GM19452 (cell line): ENCODE measurements around the gene RTEL1.

Source experiments
- ATAC-seq: cut with Tn5 transposase; IDR thresholded peaks from one replicate; pipeline ENCODE4 v1.9.1; 2021; ENCODE audit not compliant: unreplicated experiment

Gene RTEL1

GRCh38 chr20:63697868-63698545 lies 39.9 kb downstream of the RTEL1 start:
- ATAC-seq = no peak

- no peak for ATAC-seq
Observed at GRCh38 chr20:63698739-63699465, 40.8 kb downstream of the RTEL1 start.

DNA sequence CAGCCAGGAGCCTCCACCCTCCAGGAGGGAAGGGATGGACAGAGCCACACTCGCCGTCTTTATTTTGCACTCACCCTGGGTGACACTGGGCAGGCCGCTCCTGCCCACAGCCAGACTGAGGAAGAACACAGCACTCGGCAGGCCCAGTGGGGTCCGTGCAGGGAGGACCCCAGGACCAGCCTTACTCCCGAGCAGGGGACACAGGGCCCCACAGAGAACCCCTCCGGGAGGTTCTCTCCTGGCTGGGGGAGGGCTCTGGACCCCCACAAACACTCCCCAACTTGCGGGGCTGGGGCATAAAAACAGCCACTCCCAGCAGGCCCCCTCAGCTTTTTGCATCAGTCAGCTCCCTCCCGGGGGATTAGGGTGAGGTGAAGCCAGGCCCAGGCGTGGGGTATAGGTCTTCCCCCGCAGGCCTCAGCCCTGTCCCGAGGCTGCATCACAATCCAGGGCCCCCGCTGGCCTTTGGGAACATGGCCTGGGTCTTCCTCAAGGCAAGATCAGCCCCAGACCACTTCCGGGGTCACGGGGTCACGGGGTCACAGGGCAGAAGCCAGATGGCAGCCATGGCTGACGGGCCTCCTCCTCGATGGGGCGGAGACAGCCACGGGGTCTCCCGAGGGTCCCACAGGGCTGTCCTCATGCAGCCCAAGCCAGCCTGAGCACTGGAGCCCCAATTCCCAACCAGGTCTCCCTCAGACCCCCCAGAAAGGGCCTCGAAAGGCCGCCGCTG lies 41.5 kb downstream of the RTEL1 start:
- ATAC-seq = no peak

GRCh38 chr20:63700199-63701050 lies 42.3 kb downstream of the RTEL1 start:
- ATAC-seq = no peak

DNA sequence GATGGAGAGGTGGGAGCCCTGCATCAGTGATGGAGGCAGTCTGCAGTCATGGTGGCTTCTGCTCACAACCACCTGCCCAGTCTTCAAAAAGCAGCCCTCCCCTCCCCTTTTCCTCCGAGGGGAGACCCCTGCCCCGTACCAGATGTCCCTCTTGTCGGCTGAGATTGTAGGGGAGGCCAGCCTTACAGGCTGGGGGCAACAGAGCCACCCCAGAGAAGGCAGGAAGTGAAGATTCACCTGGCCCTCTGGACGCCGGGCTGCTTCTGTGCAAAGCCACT lies 42.9 kb downstream of the RTEL1 start:
- ATAC-seq = no peak

- ATAC-seq = no peak
Observed at GRCh38 chr20:63701329-63702035, 43.4 kb downstream of the RTEL1 start.

GRCh38 chr20:63702036-63702665 lies 44.0 kb downstream of the RTEL1 start:
- no peak for ATAC-seq

GRCh38 chr20:63702751-63703470 lies 44.8 kb downstream of the RTEL1 start:
- ATAC-seq = no peak

- no peak for ATAC-seq
Observed at GRCh38 chr20:63703471-63703975, 45.4 kb downstream of the RTEL1 start.

GRCh38 chr20:63703976-63704748 lies 46.0 kb downstream of the RTEL1 start:
- no peak for ATAC-seq

DNA sequence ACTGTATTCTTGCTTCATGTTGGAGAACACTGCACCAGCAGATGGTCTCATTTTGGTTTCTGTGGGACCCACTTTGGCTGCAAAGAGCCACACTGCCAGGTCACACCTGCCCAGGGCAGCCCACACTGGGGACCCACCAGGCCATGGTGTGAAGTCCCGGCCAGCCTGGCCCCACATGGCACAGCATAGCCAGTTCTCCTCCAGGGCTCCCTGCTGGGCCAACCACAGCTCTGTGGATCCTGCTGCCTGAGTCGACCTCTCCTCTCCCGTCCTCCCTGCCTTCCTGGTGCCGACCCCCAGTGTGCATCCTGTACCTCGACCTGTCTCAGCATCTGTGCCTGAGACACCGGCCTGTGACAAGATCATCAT lies 46.6 kb downstream of the RTEL1 start:
- no peak for ATAC-seq

DNA sequence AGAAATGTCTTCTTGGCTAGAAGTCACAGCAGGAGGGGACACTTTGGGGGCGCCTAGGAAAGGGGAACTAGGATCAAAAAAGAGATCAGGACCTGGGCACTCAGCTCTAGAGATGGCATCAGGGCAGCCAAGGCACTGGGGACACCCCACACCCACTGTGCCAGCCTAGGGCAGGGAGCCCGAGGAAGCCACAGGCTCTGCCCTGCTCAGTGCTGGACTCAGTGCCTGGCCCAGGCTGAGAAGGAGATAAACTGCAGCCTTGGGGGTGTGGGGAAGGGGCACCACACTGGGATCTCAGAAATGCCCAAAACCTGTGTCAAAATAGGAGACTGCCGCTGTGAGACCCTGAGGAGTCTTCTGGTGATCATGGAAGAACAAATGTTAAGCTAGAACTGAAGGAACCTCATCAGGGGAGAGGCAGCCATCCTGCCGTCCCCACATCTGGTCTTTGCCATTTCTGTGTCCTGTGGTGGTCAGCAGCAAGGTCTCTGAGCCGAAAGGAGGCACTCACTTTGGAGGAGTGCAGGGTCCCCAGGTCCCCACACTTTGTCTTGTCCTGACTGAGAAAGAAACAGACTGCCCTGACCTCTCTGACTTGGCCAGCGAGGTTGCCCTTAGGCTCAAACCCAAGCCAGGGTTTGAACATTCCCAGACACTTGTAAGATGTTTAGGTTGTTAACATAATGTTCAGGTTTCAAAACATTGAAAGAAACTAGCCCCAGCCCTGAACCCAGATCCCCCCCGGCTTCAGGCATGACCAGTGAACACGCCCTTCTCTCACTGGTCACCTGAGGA lies 47.3 kb downstream of the RTEL1 start:
- ATAC-seq = no peak

- ATAC-seq = no peak
Observed at GRCh38 chr20:63706027-63706695, 48.0 kb downstream of the RTEL1 start.

DNA sequence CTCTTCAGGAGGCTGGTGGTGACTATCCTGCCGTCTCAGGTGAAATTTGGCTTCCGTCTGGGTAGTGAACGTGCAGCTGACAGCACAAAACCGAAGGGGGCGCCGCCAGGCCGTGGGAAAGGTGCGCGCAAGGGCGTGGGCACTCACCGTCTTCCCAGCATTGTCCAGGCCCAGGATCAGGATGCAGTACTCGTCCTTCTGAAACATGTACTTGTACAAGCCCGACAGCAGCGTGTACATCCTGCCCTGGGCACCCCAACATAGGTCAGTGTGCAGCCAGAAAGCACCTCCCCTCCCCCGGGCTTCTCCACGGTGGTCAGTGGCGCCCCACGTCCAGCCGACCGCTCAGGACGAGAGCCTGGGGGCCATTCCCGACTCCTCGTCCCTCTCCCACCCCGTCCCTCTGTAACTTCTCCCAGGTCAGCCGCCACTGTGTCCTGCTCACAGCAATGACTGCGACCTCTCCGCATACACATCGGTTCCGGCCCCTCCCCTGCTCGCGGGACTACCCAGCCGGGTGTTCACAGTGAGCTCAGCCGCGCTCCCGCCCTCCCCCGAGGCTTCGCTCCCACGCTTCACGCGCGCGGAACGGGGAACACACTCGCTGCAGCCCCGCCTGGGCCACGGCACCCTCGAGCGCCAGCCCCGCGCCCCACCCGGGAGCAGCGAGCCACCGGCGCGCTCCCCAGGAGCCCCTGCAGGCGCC lies 48.9 kb downstream of the RTEL1 start:
- ATAC-seq = peak; percentile 24

DNA sequence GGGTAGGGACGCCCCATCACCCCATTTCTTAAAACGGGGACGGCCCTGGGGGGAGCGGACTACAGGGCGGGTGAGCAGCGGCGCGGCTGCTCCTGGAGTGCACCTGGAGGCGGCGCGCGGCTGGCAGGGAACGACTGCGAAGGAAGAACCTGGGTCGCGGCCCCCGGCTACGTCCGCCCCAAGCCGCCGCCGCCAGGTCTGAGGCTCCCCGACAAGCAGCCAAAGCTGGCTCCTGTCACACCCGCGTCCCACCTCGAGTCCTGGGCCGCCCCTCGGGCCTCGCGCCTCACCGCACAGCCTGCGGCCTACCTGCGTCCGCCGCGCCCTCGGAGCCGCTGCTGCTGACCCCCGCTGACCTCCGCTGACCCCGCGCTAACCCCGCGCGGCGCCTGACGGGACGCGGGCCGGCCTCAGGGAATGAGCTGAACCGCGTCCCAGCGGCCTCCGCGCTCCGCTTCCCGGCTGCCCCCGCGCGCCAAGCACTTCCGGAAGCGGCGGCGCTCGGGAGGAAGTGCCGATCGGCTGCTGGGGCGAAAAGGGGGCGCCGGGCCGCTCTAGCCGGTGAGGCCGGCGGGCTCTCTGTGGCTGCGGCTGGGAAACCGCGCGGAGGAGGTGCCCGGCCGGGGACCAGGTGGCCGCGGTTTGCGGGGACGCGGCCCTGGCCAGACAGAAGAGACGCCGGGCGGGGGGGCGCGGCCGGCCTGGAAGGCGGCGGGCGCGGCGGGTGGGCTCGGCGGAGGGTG lies 49.6 kb downstream of the RTEL1 start, which contains the start of the genes ARFRP1 and ZGPAT:
Gene ARFRP1 (minus strand): TSS at position 419 of the 743 bp plus-strand sequence. CDS start 885 bp downstream, outside the sequence.
Gene ZGPAT (plus strand): TSS at position 482 of the 743 bp plus-strand sequence. CDS start 542 bp downstream, outside the sequence.
- peak; percentile 57 for ATAC-seq
